ENCODE measurements around the gene MOB3C. TPM values are rescaled to one million over a fixed set of nuclear protein-coding genes. Genes with fewer than 3 reads are reported as not detected.

Gene MOB3C
- total RNA-seq, 1 donor from 2014 or later, result 8.4 TPM

DNA sequence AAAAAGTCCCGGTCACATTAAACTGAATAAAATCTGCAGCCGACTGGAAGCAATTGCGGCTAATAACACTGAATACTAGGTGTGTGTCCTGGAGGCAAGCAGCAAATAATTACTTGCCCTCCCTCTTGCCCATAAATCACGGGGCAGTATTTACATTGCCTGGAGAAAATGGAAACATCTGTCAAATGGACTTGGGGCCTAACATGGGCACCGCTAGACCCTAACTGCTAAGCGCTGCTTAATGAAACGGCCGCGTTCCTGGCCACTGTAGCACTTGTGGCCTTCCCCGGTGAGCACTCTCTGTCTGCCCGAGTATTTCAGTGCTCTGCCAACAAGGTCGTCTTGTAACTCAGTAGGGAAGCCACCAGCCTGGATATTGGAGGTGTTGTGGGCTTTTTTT, 41.3 kb downstream of the MOB3C start:
- Histone ChIP-seq H3K4me3 (ENCODE audit: low read depth, low read length) (no peak overlapping the region), H3K27me3 (ENCODE audit: control insufficient read depth, insufficient read depth, low read length) (no peaks in the 10 kb centered on the region), H3K36me3 (ENCODE audit: control insufficient read depth, insufficient read depth, low read length) (peaks cover 6% of the 10 kb centered on the region)
- no peak for FAIRE-seq
- TF ChIP-seq, protein P1, sequence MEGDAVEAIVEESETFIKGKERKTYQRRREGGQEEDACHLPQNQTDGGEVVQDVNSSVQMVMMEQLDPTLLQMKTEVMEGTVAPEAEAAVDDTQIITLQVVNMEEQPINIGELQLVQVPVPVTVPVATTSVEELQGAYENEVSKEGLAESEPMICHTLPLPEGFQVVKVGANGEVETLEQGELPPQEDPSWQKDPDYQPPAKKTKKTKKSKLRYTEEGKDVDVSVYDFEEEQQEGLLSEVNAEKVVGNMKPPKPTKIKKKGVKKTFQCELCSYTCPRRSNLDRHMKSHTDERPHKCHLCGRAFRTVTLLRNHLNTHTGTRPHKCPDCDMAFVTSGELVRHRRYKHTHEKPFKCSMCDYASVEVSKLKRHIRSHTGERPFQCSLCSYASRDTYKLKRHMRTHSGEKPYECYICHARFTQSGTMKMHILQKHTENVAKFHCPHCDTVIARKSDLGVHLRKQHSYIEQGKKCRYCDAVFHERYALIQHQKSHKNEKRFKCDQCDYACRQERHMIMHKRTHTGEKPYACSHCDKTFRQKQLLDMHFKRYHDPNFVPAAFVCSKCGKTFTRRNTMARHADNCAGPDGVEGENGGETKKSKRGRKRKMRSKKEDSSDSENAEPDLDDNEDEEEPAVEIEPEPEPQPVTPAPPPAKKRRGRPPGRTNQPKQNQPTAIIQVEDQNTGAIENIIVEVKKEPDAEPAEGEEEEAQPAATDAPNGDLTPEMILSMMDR (IDR thresholded peaks at IDR 0.05; ENCODE audit: insufficient read depth, low read length, severe bottlenecking), result no peak
- no peak for DNase-seq (ENCODE audit: low read depth)

DNA sequence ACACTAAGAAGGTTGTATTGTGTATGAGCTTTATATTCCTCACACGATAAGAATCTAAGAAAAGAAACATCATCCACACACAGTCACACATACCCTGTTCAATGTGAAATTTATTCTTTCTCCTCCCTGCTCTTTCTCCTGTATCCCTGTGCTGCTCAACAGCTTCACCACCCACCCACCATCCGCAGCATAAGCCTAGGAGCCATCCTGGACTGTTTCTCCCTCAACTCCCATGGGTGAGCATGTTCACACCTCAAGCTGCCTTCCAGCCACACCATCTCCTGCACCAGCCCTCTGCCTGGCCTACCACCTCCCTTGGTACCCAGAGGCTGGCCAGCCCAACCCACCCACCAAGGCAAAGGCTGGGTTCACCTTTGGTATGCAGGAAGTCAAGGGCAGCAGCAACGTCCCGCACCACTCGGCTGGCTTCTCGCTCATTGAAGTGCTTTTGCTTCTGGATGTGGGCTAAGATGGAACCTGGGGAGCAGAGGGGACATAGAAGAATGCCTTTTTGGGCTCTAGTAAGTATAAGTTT, 44.9 kb downstream of the MOB3C start:
- no peak overlapping the region for H3K4me3 ChIP-seq (ENCODE audit: low read depth, low read length)
- H3K27me3 ChIP-seq (ENCODE audit: control insufficient read depth, insufficient read depth, low read length), result no peaks in the 10 kb centered on the region
- DNase-seq (ENCODE audit: low read depth) (no peak), FAIRE-seq (no peak)
- H3K36me3 ChIP-seq (ENCODE audit: control insufficient read depth, insufficient read depth, low read length), result peaks cover 12% of the 10 kb centered on the region
- TF ChIP-seq, protein P1 (IDR thresholded peaks at IDR 0.05; ENCODE audit: insufficient read depth, low read length, severe bottlenecking), result no peak

- Histone ChIP-seq H3K36me3 (ENCODE audit: control insufficient read depth, insufficient read depth, low read length) (peaks cover 16% of the 10 kb centered on the region), H3K4me3 (ENCODE audit: low read depth, low read length) (no peak overlapping the region), H3K27me3 (ENCODE audit: control insufficient read depth, insufficient read depth, low read length) (no peaks in the 10 kb centered on the region)
- FAIRE-seq, result no peak
- no peak for DNase-seq (ENCODE audit: low read depth)
- TF ChIP-seq, protein P1 (IDR thresholded peaks at IDR 0.05; ENCODE audit: insufficient read depth, low read length, severe bottlenecking), result no peak
Observed at GRCh38 chr1:46569884-46570725, 46.5 kb downstream of the MOB3C start.

- DNase-seq (ENCODE audit: low read depth) (no peak), FAIRE-seq (no peak)
- Histone ChIP-seq H3K36me3 (ENCODE audit: control insufficient read depth, insufficient read depth, low read length) (peaks cover 21% of the 10 kb centered on the region), H3K27me3 (ENCODE audit: control insufficient read depth, insufficient read depth, low read length) (no peaks in the 10 kb centered on the region), H3K4me3 (ENCODE audit: low read depth, low read length) (no peak overlapping the region)
- TF ChIP-seq, protein P1 (IDR thresholded peaks at IDR 0.05; ENCODE audit: insufficient read depth, low read length, severe bottlenecking), result no peak
Observed at GRCh38 chr1:46569116-46569515, 47.5 kb downstream of the MOB3C start.

GRCh38 chr1:46568461-46568891, 48.1 kb downstream of the MOB3C start:
- FAIRE-seq, result no peak
- DNase-seq (ENCODE audit: low read depth), result no peak
- Histone ChIP-seq H3K36me3 (ENCODE audit: control insufficient read depth, insufficient read depth, low read length) (peaks cover 23% of the 10 kb centered on the region), H3K27me3 (ENCODE audit: control insufficient read depth, insufficient read depth, low read length) (no peaks in the 10 kb centered on the region), H3K4me3 (ENCODE audit: low read depth, low read length) (no peak overlapping the region)
- TF ChIP-seq, protein P1 (IDR thresholded peaks at IDR 0.05; ENCODE audit: insufficient read depth, low read length, severe bottlenecking), result no peak
